B cell (primary cell): ENCODE measurements around the gene B3GALNT1.

Experiments
- CTCF ChIP-seq: fragments of 200-600 bp; IDR thresholded peaks from one replicate; pipeline ENCODE4 v1.8.0; 2022; ENCODE audit warnings: antibody characterized with exemption, mild to moderate bottlenecking
- EZH2 ChIP-seq: IDR thresholded peaks from 2 replicates; pipeline ENCODE4 v1.6.1; 2012; ENCODE audit warnings: borderline replicate concordance, low read depth, mild to moderate bottlenecking, moderate library complexity, low read length; ENCODE audit not compliant: insufficient read depth, poor library complexity, severe bottlenecking

GRCh38 chr3:161066930-161067329 lies 38.2 kb downstream of the B3GALNT1 start:
- TF ChIP-seq CTCF (no peak), EZH2 (no peak)
